Measurements from ENCODE around the gene KRAS.
A peak's percentile ranks its signal among the peaks of the same experiment; 100 is the strongest.

Gene KRAS

DNA sequence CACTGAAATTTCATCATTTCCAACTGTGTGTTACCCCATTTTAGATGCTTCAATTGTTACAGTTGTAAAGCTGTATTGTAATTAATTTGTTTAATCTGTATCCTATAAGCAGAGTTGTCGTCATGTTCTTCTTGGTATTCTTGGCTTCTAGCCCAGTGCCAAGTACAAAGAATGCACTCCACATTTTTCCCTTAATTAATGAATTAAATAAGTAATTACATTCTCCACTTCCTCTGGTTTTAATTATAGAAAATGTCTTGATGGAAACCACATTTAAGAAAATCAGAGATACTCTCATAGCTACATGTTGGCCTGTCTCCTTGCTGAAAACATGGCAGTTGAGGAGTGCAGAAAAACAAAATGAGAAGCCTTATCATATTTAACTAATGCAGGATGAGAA lies 56.5 kb downstream of the KRAS start:
- no peak for DNase-seq

DNA sequence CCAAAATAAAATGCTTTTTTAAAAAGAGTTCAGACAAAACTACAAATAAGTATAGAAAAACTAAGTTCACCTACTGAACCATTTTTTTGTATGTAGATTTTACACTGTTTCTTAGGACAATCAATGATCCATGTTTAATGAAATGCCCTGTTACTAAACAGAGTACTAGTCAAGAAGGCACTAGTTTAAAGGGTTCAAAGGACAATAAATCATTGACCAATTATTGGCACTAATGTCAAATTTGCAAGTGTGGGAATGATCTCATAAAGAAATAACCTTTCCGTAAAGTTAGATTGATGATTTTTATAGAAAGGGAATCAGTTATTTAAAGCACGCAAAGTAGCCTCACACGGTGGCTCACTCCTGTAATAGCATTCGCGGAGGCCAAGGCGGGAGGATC lies 59.9 kb downstream of the KRAS start:
- DNase-seq, result no peak

DNA sequence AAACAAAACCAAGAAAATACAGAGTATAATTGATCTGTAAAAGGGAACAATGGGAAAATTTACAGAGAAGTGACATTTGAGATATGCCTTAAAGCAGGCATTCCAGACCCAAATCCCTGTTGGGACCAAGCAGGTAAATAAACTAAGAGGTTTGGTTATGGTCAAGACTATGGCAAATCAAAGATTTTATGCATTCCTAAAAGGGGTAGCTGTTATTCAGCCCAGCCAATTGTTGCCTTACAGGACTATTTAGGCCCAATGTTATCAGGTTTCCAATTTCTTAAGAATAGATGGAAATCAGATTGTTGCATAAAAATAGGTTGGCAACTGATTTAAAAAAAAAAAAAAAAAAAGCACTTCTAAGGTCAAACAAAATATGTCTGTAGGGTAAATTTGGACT lies 61.1 kb downstream of the KRAS start:
- DNase-seq, result no peak

DNA sequence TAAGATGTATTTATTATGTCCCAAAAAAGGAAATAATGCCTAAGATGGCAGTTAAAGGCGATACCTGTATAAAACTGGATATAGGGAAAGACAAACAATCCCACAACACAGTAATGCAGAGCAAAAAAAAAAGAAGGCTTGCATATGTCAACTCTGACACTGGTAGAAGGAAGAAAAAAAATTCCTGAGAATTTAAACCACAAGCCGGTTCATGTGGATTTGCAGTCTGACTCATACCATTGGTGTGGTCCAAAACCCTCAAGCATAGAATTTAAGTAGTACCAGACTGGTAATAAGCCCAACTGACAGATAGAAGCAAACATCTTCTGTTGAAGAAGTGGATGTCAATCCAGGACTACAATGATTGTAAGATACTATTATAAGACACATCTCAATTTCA lies 62.9 kb downstream of the KRAS start:
- no peak for DNase-seq

- no peak for DNase-seq
These were observed 63.8 kb downstream of the KRAS start for GRCh38 chr12:25186788-25187402.

DNA sequence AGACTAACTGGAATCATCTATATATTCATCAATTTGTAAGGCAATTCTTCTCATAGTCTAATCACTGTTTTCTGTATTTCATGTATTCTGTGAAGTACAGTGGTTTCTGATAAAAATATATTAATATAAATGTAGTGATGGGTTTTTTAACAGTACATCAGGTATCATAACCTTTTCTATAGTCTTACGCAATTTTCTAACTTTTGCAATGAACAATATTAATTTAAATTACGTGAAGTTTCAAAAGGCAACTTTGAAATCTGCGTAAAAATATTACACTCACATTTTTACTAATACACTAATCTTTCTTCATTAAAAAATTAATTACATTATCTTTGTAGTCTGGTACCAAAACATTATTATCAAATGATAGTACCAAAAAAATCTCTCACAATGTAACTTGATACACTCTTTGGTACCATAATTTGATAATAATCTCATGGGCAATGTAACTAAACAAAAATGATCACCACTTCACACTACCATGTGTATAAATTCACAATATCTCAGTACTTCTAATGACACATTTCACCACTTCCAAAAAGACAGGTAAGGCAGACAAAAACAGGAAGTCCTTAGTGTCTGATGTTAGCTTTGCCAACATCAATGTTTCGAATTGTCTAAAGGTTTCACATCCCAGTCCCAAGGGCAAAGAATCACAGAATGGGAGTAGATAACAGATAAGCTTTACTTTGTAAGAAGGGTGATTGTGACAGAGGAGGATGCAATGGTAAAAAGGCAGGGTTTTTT lies 64.5 kb downstream of the KRAS start:
- DNase-seq, result no peak

GRCh38 chr12:25184132-25184531 lies 66.6 kb downstream of the KRAS start:
- no peak for DNase-seq

DNA sequence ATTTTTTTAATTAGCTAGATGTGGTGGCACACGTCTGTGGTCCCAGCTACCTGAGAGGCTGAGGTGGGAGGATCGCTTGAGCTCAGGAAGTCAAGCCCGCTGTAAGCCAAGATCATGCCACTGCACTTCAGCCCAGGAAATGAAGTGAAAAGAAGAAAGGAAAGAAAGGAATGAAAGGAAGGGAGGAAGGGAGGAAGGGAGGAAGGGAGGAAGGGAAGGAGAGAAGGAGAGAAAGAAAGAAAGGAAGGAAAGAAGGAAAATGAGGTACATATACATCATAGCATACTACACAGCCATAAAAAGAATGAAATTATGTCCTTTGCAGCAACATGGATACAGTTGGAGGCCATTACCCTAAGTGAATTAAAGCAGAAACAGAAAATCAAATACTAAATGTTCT lies 68.0 kb downstream of the KRAS start:
- DNase-seq, result no peak

- no peak for DNase-seq
These were observed 87.9 kb downstream of the KRAS start for GRCh38 chr12:25162866-25163265.

GRCh38 chr12:25156061-25156460 lies 94.7 kb downstream of the KRAS start:
- no peak for DNase-seq

DNA sequence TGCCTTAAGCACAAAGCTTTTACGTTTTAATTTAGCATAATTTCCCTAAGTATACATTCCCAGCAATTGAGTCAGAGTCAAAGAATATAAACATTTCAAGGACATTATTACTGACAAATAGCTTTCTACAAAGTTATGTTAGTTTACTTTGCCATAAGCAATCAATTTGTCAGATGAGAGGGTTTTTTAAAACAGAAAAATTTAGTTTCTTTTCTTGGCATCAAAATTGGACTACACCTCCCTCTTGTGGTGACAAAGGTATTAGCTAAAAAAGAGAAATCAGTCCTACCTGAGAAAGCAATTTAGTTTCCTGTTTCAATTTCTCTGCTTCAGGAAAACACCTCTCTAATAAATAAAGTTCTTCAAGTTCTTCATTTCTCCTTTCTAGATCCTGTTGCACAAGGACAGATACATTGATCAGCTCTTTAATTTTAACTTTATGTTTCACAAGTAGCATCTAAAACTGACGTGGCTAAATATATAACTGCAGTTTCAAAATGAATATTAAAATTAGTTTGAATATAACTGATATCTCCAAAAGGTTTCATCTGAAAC lies 95.6 kb downstream of the KRAS start:
- DNase-seq, result peak; percentile 26
